Subcutaneous adipose tissue (tissue), 4 donors: Measurements from ENCODE around the gene EXT2. TPM values are rescaled to one million over a fixed set of nuclear protein-coding genes. Genes with fewer than 3 reads are reported as not detected.

Source experiments
- total RNA-seq, 4 donors: library from RNA; depleted of rRNA; stranded (reverse); fragments of >200 nt; gene quantifications; one replicate each; pipeline ENCODE4 v1.1.0, GENCODE V29; 2016
- TF ChIP-seq, protein P1 (sequence below): fragments of 450-650 bp; IDR thresholded peaks from one replicate; pipeline ENCODE4 v1.5.1; 2016; ENCODE audit warnings: low read depth, mild to moderate bottlenecking, control low read depth, antibody characterized with exemption, moderate library complexity

Gene EXT2
- total RNA-seq, 4 donors from 2014 or later: 48.6 to 63.9 (median 54.8) TPM

- TF ChIP-seq, protein P1, sequence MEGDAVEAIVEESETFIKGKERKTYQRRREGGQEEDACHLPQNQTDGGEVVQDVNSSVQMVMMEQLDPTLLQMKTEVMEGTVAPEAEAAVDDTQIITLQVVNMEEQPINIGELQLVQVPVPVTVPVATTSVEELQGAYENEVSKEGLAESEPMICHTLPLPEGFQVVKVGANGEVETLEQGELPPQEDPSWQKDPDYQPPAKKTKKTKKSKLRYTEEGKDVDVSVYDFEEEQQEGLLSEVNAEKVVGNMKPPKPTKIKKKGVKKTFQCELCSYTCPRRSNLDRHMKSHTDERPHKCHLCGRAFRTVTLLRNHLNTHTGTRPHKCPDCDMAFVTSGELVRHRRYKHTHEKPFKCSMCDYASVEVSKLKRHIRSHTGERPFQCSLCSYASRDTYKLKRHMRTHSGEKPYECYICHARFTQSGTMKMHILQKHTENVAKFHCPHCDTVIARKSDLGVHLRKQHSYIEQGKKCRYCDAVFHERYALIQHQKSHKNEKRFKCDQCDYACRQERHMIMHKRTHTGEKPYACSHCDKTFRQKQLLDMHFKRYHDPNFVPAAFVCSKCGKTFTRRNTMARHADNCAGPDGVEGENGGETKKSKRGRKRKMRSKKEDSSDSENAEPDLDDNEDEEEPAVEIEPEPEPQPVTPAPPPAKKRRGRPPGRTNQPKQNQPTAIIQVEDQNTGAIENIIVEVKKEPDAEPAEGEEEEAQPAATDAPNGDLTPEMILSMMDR: no peak
Observed at GRCh38 chr11:44167046-44167445, 71.6 kb downstream of the EXT2 start.

DNA sequence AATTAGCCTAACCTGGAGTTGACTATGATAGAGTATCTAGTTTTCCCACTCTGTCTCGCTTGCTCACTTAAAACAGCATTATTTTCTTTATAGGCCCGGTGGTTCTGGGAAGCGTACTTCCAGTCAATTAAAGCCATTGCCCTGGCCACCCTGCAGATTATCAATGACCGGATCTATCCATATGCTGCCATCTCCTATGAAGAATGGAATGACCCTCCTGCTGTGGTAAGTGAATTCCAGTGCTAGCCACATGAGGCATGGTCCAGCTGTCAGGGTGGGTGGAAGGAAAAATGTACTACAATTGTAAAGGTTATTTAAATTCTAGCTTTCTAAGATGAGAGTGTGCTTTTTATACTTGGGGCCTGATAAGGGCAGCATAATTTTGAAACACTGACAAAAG is 76.0 kb downstream of the EXT2 start:
- TF ChIP-seq, protein P1: no peak

GRCh38 chr11:44172966-44173365 is 77.5 kb downstream of the EXT2 start:
- TF ChIP-seq, protein P1: no peak

DNA sequence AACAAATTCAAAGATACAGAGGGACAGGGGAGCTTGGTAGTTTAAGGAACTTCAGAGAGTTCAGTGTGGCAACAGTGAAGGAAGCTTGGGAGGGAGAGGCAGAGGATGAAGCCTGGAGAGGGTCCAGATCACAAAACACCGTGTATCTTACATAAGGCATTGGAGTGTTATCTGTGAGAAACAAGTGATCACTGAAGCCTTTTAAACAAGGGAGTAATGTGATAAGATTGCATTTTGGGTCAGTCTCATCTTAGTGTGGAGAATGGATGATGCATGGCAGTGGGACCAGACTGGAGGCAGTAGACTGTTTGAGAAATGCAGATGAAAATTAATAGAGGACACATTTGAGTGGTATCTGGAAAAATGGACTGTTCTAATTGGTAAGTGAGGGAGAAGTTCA is 79.4 kb downstream of the EXT2 start:
- TF ChIP-seq, protein P1: no peak

DNA sequence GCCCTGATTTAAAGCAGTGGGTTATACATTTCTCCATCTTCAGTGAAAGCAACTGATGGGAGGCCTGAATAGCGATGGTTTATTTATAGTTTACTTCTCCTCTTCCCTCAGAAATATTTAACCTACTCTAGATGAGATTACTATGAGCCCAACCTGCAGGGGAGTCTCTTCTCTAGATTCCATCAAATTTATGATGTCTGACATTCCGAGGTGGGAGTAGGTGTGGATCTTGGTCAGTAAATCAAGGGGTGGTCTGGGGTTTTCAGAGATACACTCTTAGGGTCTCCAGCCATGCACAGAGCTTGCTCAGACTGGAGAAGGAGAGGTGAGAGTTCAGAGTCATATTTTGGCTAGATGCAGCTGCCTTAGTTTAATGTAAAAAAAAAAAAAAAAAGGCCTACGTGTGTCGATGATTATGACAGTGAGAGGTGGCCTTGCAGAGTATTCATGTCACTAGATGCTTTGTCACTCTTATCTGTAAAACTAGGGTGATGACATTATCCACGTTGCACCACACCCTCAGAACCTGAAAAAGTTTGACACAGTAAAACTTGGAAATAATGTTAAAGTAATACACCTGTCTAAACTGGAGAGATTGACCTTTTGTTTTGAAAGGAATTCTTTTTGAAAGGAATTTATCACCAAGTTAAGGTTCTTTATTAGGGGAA is 81.2 kb downstream of the EXT2 start:
- TF ChIP-seq, protein P1: no peak

- TF ChIP-seq, protein P1: no peak
Observed at GRCh38 chr11:44177905-44178304, 82.4 kb downstream of the EXT2 start.

DNA sequence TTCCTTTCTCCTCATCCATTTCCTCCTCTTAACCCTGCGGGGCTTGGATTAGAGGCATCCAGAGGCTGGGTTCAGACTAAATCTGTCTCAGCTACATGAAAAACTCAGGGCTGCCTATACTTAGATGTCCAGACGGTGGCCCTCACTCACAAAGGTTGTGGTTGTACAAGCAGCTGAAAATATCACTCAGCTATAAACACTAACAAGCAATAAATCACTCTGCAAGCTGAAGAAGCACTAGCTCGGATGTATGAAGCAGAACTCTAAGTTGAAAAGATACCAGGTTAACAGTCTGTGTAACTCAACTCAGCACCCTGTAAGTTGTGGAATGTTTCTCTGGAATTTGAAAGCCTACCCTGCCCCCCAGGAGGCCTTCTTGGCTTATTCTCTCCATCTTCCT is 82.9 kb downstream of the EXT2 start:
- TF ChIP-seq, protein P1: no peak
